Fibroblast of lung (primary cell): ENCODE data around the gene RPL22. TPM values are rescaled to one million over a fixed set of nuclear protein-coding genes. Genes with fewer than 3 reads are reported as not detected.

Source experiments
- DNase-seq, 2 donors: peaks; one replicate each; pipeline versions ENCODE4 v3.0.0 to v3.0.0-alpha.2; 2010; ENCODE audit warnings: low read depth in 2 of 2
- H2AFZ ChIP-seq: 2 replicates; pipeline ENCODE4 v1.5.1; 2012; ENCODE audit warnings: low read length, control low read depth, inconsistent platforms
- H3K27ac ChIP-seq: 2 replicates; pipeline ENCODE4 v1.5.1; 2011; ENCODE audit warnings: low read length, control low read depth; ENCODE audit not compliant: insufficient read depth
- H3K27me3 ChIP-seq: 2 replicates; pipeline ENCODE4 v1.5.1; 2011; ENCODE audit warnings: mild to moderate bottlenecking, low read length; ENCODE audit not compliant: control insufficient read depth, insufficient read depth
- H3K36me3 ChIP-seq: 2 replicates; pipeline ENCODE4 v1.5.1; 2011; ENCODE audit warnings: low read length; ENCODE audit not compliant: control insufficient read depth, insufficient read depth
- H3K4me1 ChIP-seq: 2 replicates; pipeline ENCODE4 v1.5.1; 2011; ENCODE audit warnings: low read length; ENCODE audit not compliant: control insufficient read depth, insufficient read depth; ENCODE audit errors: extremely low read depth
- H3K4me2 ChIP-seq: 2 replicates; pipeline ENCODE4 v1.5.1; 2011; ENCODE audit warnings: low read length, control low read depth; ENCODE audit not compliant: insufficient read depth; ENCODE audit errors: extremely low read depth
- H3K4me3 ChIP-seq, 4 experiments: fragments of 200-600 bp in 1 of 4; sonication (generic) in 1 of 4; replicated peaks in 1 of 4; 2 replicates each; pipeline ENCODE4 v1.5.1; 2011 to 2016; ENCODE audit warnings: low read length in 4 of 4, low read depth in 3 of 4, mild to moderate bottlenecking in 3 of 4, control low read depth in 2 of 4, inconsistent platforms in 1 of 4, mixed read lengths in 1 of 4; ENCODE audit not compliant: insufficient read depth in 1 of 4; ENCODE audit errors: control extremely low read depth in 1 of 4
- H3K79me2 ChIP-seq: 2 replicates; pipeline ENCODE4 v1.5.1; 2012; ENCODE audit warnings: mild to moderate bottlenecking, low read length, inconsistent platforms; ENCODE audit not compliant: control insufficient read depth, insufficient read depth
- H3K9ac ChIP-seq: 2 replicates; pipeline ENCODE4 v1.5.1; 2011; ENCODE audit warnings: mild to moderate bottlenecking, low read length, control low read depth; ENCODE audit not compliant: insufficient read depth
- H3K9me3 ChIP-seq: 2 replicates; pipeline ENCODE4 v1.5.1; 2012; ENCODE audit warnings: low read depth, low read length; ENCODE audit not compliant: control insufficient read depth, insufficient read depth
- H4K20me1 ChIP-seq: 2 replicates; pipeline ENCODE4 v1.5.1; 2011; ENCODE audit warnings: low read length; ENCODE audit not compliant: control insufficient read depth, insufficient read depth; ENCODE audit errors: extremely low read depth
- CTCF ChIP-seq, 2 donors: IDR thresholded peaks in 1 of 2; conservative IDR thresholded peaks in 1 of 2; 1 replicate in 1 of 2; 2 replicates in 1 of 2; pipeline ENCODE4 v1.5.1; 2011 to 2012; ENCODE audit warnings: low read length in 2 of 2, control low read depth in 1 of 2, inconsistent platforms in 1 of 2, low read depth in 1 of 2, mild to moderate bottlenecking in 1 of 2
- EZH2 ChIP-seq: IDR thresholded peaks from 2 replicates; pipeline ENCODE4 v1.5.1; 2012; ENCODE audit warnings: low read length, control low read depth, mild to moderate bottlenecking; ENCODE audit errors: missing control alignments
- polyA plus RNA-seq, 2 donors: library from polyadenylated mRNA; depleted of rRNA in 1 of 2; stranded (reverse) in 1 of 2; unstranded in 1 of 2; fragments of >200 nt; gene quantifications; 2 replicates each; pipeline ENCODE4 v1.2.1, GENCODE V29; 2011 to 2012; ENCODE audit warnings: missing spikeins in 1 of 2
- total RNA-seq: library from RNA; depleted of rRNA; stranded (reverse); fragments of >200 nt; gene quantifications from 2 replicates; pipeline ENCODE4 v1.2.1, GENCODE V29; 2014

The RPL22 gene
- total and polyA plus RNA-seq, 2 donors (not counting 1 experiment from before 2014, with no cell fraction given) = 159 to 369 TPM

- Histone ChIP-seq H3K9me3 (no peaks in the 10 kb centered on the region), H3K4me2 (peak overlapping the region; percentile 37), H2AFZ (no peak overlapping the region), H3K27ac (no peak overlapping the region), H3K9ac (no peak overlapping the region), H3K36me3 (no peaks in the 10 kb centered on the region), H3K79me2 (no peaks in the 10 kb centered on the region), H3K4me1 (peaks cover 5% of the 10 kb centered on the region), H4K20me1 (no peaks in the 10 kb centered on the region), H3K4me3 (no peak overlapping the region), H3K27me3 (peaks cover 24% of the 10 kb centered on the region)
- peak; percentile 57 to 76 for DNase-seq
- TF ChIP-seq EZH2 (peak; percentile 7), CTCF (conservative IDR thresholded peaks at IDR 0.05 in 1 of 2, IDR thresholded peaks at IDR 0.05 in 1 of 2; ENCODE audit: low read depth in 1 of 2, low read length in 2 of 2) (peak; percentile 84 to 86)
Measured at GRCh38 chr1:6246497-6247467, 47.4 kb upstream of the RPL22 start.

GRCh38 chr1:6245869-6246496 is 46.6 kb upstream of the RPL22 start:
- DNase-seq = no peak
- Histone ChIP-seq H3K27me3 (peaks cover 30% of the 10 kb centered on the region), H3K4me3 (no peak overlapping the region)

More at GRCh38 chr1:6245869-6246496, 46.6 kb upstream of the RPL22 start:
- no peaks in the 10 kb centered on the region for H3K9me3 ChIP-seq
- H3K79me2 ChIP-seq = no peaks in the 10 kb centered on the region
- TF ChIP-seq CTCF (conservative IDR thresholded peaks at IDR 0.05 in 1 of 2, IDR thresholded peaks at IDR 0.05 in 1 of 2; ENCODE audit: low read depth in 1 of 2, low read length in 2 of 2) = no peak
- TF ChIP-seq EZH2 = no peak
- no peak overlapping the region for H3K27ac ChIP-seq
- peaks cover 5% of the 10 kb centered on the region for H3K4me1 ChIP-seq
- no peak overlapping the region for H3K9ac ChIP-seq
- H4K20me1 ChIP-seq = no peaks in the 10 kb centered on the region
- no peaks in the 10 kb centered on the region for H3K36me3 ChIP-seq
- H2AFZ ChIP-seq = no peak overlapping the region
- peak overlapping the region; percentile 35 for H3K4me2 ChIP-seq
